Esophagus muscularis mucosa (tissue), 4 donors: Measurements from ENCODE around the gene MAP3K9. TPM values are rescaled to one million over a fixed set of nuclear protein-coding genes. Genes with fewer than 3 reads are reported as not detected.

Experiments used
- DNase-seq: peaks from one replicate; pipeline ENCODE4 v3.0.0-alpha.2; 2017; ENCODE audit errors: extremely low spot score
- H3K27ac ChIP-seq, 4 donors: fragments of 200-600 bp; sonication (generic); replicated peaks in 1 of 4; 1 replicate in 3 of 4; 2 replicates in 1 of 4; pipeline ENCODE4 v1.5.1; 2016 to 2019; ENCODE audit warnings: mild to moderate bottlenecking in 1 of 4
- H3K27me3 ChIP-seq, 4 donors: fragments of 200-600 bp; sonication (generic); one replicate each; pipeline versions ENCODE4 v1.5.1 to v1.6.0; 2016 to 2019
- H3K36me3 ChIP-seq, 4 donors: fragments of 200-600 bp; sonication (generic); one replicate each; pipeline ENCODE4 v1.5.1; 2016 to 2019
- H3K4me1 ChIP-seq, 4 donors: fragments of 200-600 bp; sonication (generic); one replicate each; pipeline ENCODE4 v1.5.1; 2016 to 2019
- H3K4me3 ChIP-seq, 4 donors: fragments of 200-600 bp; sonication (generic); 1 replicate in 2 of 4; 2 replicates in 2 of 4; pipeline ENCODE4 v1.5.1; 2016 to 2019; ENCODE audit warnings: mild to moderate bottlenecking in 4 of 4, moderate library complexity in 1 of 4
- H3K9me3 ChIP-seq, 4 donors: fragments of 200-600 bp; sonication (generic); 1 replicate in 3 of 4; 2 replicates in 1 of 4; pipeline ENCODE4 v1.5.1; 2016 to 2019
- EP300 ChIP-seq: sonication (generic); formaldehyde crosslinking; IDR thresholded peaks from one replicate; pipeline ENCODE4 v1.6.1; 2017; ENCODE audit warnings: antibody characterized with exemption
- POLR2A ChIP-seq: fragments of 450-650 bp; IDR thresholded peaks from one replicate; pipeline ENCODE4 v1.6.1; 2017; ENCODE audit warnings: antibody characterized with exemption, moderate library complexity, mild to moderate bottlenecking, low read depth
- POLR2AphosphoS5 ChIP-seq, 2 donors: sonication (generic); formaldehyde crosslinking; IDR thresholded peaks; one replicate each; pipeline ENCODE4 v1.6.1; 2017; ENCODE audit warnings: antibody characterized with exemption in 2 of 2
- WGBS: methylation state at CpG from one replicate; pipeline ENCODE4 v1.1.5; 2018; 5-methylcytosine and 5-hydroxymethylcytosine counted together
- intact Hi-C: fragments of 100-400 bp; cut with DNase I; formaldehyde crosslinking; loops from one replicate; pipeline ENCODE4 v1.15.1; 2023
- total RNA-seq, 4 donors: library from RNA; depleted of rRNA; stranded (reverse); fragments of >200 nt; gene quantifications; one replicate each; pipeline versions ENCODE4 v1.1.0 to v1.2.1, GENCODE V29; 2016
- TF ChIP-seq, protein P1 (sequence below), 3 experiments: fragments of 200-600 bp in 2 of 3; fragments of 450-650 bp in 1 of 3; sonication (generic) in 2 of 3; IDR thresholded peaks; one replicate each; pipeline ENCODE4 v1.5.1; 2017 to 2019; ENCODE audit warnings: antibody characterized with exemption in 3 of 3, mild to moderate bottlenecking in 2 of 3, moderate library complexity in 1 of 3

Gene MAP3K9
- total RNA-seq, 4 donors from 2014 or later = 0.83 to 3.3 (median 1.8) TPM

- Histone ChIP-seq H3K4me3 (no peak overlapping the region), H3K27ac (no peak overlapping the region), H3K9me3 (no peaks in the 10 kb centered on the region), H3K27me3 (no peaks in the 10 kb centered on the region), H3K36me3 (peaks cover 0 to 23% (median 10%) of the 10 kb centered on the region in 4 donors), H3K4me1 (peaks cover 0 to 7% (median under 1%) of the 10 kb centered on the region in 4 donors)
- no peak for DNase-seq
- 86% methylated on average over 7 of the region's 7 CpGs for WGBS
- intact Hi-C loops = no loop called here
- no peak for TF ChIP-seq POLR2AphosphoS5 (IDR thresholded peaks at IDR 0.05)
Measured at GRCh38 chr14:70731447-70732239, 77.7 kb downstream of the MAP3K9 start.

DNA sequence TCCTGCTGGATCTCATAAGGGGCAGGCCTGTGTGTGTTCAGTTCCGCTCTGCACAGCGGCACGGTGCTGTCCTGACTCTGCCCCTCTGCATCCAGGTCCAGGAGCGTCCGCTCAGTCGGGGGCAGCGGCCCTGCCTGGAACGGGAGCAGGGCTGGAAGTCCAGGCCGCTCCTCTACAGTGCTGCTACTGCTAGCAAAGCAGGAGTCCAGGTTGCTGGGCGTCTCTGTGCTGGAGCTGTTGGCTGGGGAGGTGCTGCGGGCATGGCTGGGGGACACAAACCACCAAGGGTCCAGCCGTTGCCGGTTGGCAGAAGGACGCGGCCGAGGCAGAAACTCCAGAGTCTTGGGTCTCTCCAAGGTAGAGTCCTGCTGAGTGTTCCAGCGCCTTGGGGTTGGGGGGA, 78.9 kb downstream of the MAP3K9 start:
- peaks cover 0 to 11% (median 2%) of the 10 kb centered on the region in 4 donors for H3K4me1 ChIP-seq
- no peaks in the 10 kb centered on the region for H3K9me3 ChIP-seq
- H3K27me3 ChIP-seq = no peaks in the 10 kb centered on the region
- H3K4me3 ChIP-seq = no peak overlapping the region
- WGBS = 96% methylated on average over 12 of the region's 17 CpGs
- H3K27ac ChIP-seq = no peak overlapping the region
- H3K36me3 ChIP-seq = peaks cover 0 to 23% (median 10%) of the 10 kb centered on the region in 4 donors
- TF ChIP-seq POLR2A (no peak), EP300 (no peak), POLR2AphosphoS5 (IDR thresholded peaks at IDR 0.05) (no peak)
- TF ChIP-seq, protein P1, sequence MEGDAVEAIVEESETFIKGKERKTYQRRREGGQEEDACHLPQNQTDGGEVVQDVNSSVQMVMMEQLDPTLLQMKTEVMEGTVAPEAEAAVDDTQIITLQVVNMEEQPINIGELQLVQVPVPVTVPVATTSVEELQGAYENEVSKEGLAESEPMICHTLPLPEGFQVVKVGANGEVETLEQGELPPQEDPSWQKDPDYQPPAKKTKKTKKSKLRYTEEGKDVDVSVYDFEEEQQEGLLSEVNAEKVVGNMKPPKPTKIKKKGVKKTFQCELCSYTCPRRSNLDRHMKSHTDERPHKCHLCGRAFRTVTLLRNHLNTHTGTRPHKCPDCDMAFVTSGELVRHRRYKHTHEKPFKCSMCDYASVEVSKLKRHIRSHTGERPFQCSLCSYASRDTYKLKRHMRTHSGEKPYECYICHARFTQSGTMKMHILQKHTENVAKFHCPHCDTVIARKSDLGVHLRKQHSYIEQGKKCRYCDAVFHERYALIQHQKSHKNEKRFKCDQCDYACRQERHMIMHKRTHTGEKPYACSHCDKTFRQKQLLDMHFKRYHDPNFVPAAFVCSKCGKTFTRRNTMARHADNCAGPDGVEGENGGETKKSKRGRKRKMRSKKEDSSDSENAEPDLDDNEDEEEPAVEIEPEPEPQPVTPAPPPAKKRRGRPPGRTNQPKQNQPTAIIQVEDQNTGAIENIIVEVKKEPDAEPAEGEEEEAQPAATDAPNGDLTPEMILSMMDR (IDR thresholded peaks at IDR 0.05) = no peak
- DNase-seq = no peak
- intact Hi-C loops = no loop called here

DNA sequence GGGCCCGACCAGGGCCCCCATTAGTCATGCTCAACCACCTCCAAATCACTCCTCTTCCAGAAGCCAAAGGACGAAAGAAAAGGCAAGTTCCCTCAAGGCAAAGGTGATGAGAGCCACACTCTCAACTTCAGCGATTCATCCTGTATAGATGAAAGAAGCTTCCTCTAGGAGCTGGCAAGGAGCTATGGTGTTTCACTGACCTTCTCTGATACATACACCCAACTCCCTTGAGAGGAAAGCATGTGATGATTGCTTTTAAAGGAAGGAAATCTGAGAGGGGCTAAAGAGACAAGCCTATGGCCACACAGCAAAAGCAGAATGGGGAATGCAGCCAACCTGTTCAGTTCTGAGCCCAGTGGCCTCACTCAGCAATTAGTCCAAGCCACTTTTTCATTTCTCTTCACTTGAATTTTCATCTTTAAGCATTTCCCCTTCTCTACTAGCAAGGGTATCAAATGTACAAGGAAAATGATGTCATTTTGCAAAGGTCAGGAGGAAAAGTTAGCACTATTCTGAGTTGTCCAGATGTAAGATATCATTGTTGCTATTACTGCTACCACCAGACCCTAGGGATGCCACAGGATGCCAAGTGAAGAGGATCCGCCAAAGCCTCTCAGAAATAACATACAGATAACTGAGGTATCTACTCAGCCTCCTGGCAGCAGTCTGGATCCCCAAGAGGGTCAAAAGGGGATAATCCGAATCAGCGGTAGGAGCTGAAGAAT, 82.5 kb downstream of the MAP3K9 start:
- DNase-seq = no peak
- Histone ChIP-seq H3K4me3 (no peak overlapping the region), H3K27me3 (no peaks in the 10 kb centered on the region), H3K9me3 (no peaks in the 10 kb centered on the region), H3K36me3 (peaks cover 0 to 10% (median under 1%) of the 10 kb centered on the region in 4 donors), H3K27ac (no peak overlapping the region), H3K4me1 (peaks cover 0 to 11% (median 2%) of the 10 kb centered on the region in 4 donors)
- intact Hi-C loops = no loop called here
- TF ChIP-seq POLR2AphosphoS5 (IDR thresholded peaks at IDR 0.05) = no peak
- no peak for TF ChIP-seq EP300
- TF ChIP-seq POLR2A = no peak
- TF ChIP-seq, protein P1 (IDR thresholded peaks at IDR 0.05) = no peak
- 78% methylated on average over 6 of the region's 6 CpGs for WGBS

DNA sequence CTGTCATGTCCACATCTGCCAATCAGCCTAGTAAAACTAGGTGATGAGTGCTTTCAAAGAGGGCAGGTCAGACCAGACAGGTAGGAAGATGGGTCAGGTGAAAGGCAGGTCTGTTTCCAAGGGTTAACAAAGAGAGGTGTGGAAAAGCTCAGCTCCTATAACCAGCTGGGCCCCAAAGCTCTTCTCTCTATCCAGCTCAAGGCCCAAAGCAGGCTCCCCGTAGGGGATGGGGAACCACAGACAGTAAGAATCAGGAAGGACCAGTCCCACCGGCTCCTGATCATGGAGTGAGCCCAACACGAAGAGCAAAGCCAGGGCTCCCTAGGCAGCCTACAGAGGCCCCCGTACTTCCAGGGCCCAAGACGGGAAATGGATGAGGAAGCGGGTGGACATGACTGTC, 84.4 kb downstream of the MAP3K9 start:
- TF ChIP-seq POLR2A = no peak
- no peak for TF ChIP-seq POLR2AphosphoS5 (IDR thresholded peaks at IDR 0.05)
- no peak for TF ChIP-seq EP300
- TF ChIP-seq, protein P1 (IDR thresholded peaks at IDR 0.05) = no peak
- no peak for DNase-seq
- peaks cover 0 to 3% (median 0%) of the 10 kb centered on the region in 4 donors for H3K36me3 ChIP-seq
- H3K27me3 ChIP-seq = no peaks in the 10 kb centered on the region
- no peaks in the 10 kb centered on the region for H3K9me3 ChIP-seq
- 89% methylated on average over 6 of the region's 6 CpGs for whole genome bisulfite sequencing
- no peak overlapping the region for H3K27ac ChIP-seq
- H3K4me3 ChIP-seq = no peak overlapping the region
- intact Hi-C loops = no loop called here
- H3K4me1 ChIP-seq = peaks cover 0 to 11% (median 2%) of the 10 kb centered on the region in 4 donors

- Histone ChIP-seq H3K9me3 (no peaks in the 10 kb centered on the region), H3K4me1 (peaks cover 0 to 11% (median 2%) of the 10 kb centered on the region in 4 donors), H3K27ac (no peak overlapping the region), H3K36me3 (no peaks in the 10 kb centered on the region), H3K4me3 (no peak overlapping the region), H3K27me3 (peaks cover 0 to under 1% (median 0%) of the 10 kb centered on the region in 4 donors)
- no peak for DNase-seq
- TF ChIP-seq, protein P1 (IDR thresholded peaks at IDR 0.05) = no peak
- no peak for TF ChIP-seq POLR2A
- TF ChIP-seq EP300 = no peak
- 78% methylated on average over 3 of the region's 3 CpGs for WGBS
- intact Hi-C loops = no loop called here
Measured at GRCh38 chr14:70724110-70724509, 85.2 kb downstream of the MAP3K9 start.
